GM18507 (cell line): Measurements from ENCODE around the gene BBS2.

Source experiments
- DNase-seq: peaks from one replicate; pipeline ENCODE4 v3.0.0; 2011; ENCODE audit warnings: low read depth; ENCODE audit not compliant: insufficient read length; ENCODE audit errors: extremely low spot score
- FAIRE-seq: peaks from 2 replicates; lab custom pipeline; 2011; peaks lifted over from hg19 to GRCh38; lab: Jason Lieb, UNC

The BBS2 gene

GRCh38 chr16:56480776-56481467 lies 38.9 kb downstream of the BBS2 start:
- FAIRE-seq (no peak), DNase-seq (no peak)

GRCh38 chr16:56479469-56479868 lies 40.4 kb downstream of the BBS2 start:
- FAIRE-seq (no peak), DNase-seq (no peak)

- FAIRE-seq (no peak), DNase-seq (no peak)
Observed at GRCh38 chr16:56478281-56479049, 41.4 kb downstream of the BBS2 start.

- DNase-seq = no peak
- no peak for FAIRE-seq
Observed at GRCh38 chr16:56477096-56477878, 42.5 kb downstream of the BBS2 start.

- DNase-seq (no peak), FAIRE-seq (no peak)
Observed at GRCh38 chr16:56475201-56475600, 44.6 kb downstream of the BBS2 start.

GRCh38 chr16:56470666-56471065 lies 49.2 kb downstream of the BBS2 start:
- FAIRE-seq = no peak
- DNase-seq = no peak

- no peak for DNase-seq
- no peak for FAIRE-seq
Observed at GRCh38 chr16:56470232-56470631, 49.6 kb downstream of the BBS2 start.

GRCh38 chr16:56469748-56470147 lies 50.1 kb downstream of the BBS2 start:
- no peak for FAIRE-seq
- no peak for DNase-seq

GRCh38 chr16:56468800-56469199 lies 51.0 kb downstream of the BBS2 start:
- DNase-seq (no peak), FAIRE-seq (no peak)

GRCh38 chr16:56466344-56466743 lies 53.5 kb downstream of the BBS2 start:
- no peak for FAIRE-seq

GRCh38 chr16:56463153-56463552 lies 56.7 kb downstream of the BBS2 start:
- no peak for DNase-seq
- no peak for FAIRE-seq

More at GRCh38 chr16:56466344-56466743, 53.5 kb downstream of the BBS2 start:
- DNase-seq = no peak

GRCh38 chr16:56462064-56462796 lies 57.6 kb downstream of the BBS2 start:
- DNase-seq (no peak), FAIRE-seq (no peak)

- DNase-seq = no peak
- FAIRE-seq = no peak
Observed at GRCh38 chr16:56460101-56460500, 59.7 kb downstream of the BBS2 start.

GRCh38 chr16:56457927-56458470 lies 61.8 kb downstream of the BBS2 start:
- FAIRE-seq = no peak
- no peak for DNase-seq

GRCh38 chr16:56451753-56452689 lies 67.8 kb downstream of the BBS2 start:
- DNase-seq (peak; percentile 18), FAIRE-seq (no peak)

GRCh38 chr16:56450986-56451752 lies 68.7 kb downstream of the BBS2 start, which contains the start of the genes NUDT21 and OGFOD1:
NUDT21 (minus strand) TSS chr16:56451332; CDS start chr16:56451202, 130 bp downstream.
OGFOD1 (plus strand) TSS chr16:56451554; CDS start chr16:56451613, 59 bp downstream.
- FAIRE-seq (peak; percentile 99), DNase-seq (peak; percentile 96)

GRCh38 chr16:56450275-56450985 lies 69.4 kb downstream of the BBS2 start:
- DNase-seq = no peak
- FAIRE-seq = peak; percentile 38
